GM21737 (cell line): ENCODE results near the gene CKMT1A.
"Not testable (repeated sequence)": the region's sequence is repeated elsewhere in the genome, so short reads cannot be mapped to it uniquely, and the experiment has no call there.

Experiments
- ATAC-seq: cut with Tn5 transposase; IDR thresholded peaks from one replicate; pipeline ENCODE4 v1.9.1; 2021; ENCODE audit warnings: mild to moderate bottlenecking, moderate library complexity; ENCODE audit not compliant: unreplicated experiment

CKMT1A gene

DNA sequence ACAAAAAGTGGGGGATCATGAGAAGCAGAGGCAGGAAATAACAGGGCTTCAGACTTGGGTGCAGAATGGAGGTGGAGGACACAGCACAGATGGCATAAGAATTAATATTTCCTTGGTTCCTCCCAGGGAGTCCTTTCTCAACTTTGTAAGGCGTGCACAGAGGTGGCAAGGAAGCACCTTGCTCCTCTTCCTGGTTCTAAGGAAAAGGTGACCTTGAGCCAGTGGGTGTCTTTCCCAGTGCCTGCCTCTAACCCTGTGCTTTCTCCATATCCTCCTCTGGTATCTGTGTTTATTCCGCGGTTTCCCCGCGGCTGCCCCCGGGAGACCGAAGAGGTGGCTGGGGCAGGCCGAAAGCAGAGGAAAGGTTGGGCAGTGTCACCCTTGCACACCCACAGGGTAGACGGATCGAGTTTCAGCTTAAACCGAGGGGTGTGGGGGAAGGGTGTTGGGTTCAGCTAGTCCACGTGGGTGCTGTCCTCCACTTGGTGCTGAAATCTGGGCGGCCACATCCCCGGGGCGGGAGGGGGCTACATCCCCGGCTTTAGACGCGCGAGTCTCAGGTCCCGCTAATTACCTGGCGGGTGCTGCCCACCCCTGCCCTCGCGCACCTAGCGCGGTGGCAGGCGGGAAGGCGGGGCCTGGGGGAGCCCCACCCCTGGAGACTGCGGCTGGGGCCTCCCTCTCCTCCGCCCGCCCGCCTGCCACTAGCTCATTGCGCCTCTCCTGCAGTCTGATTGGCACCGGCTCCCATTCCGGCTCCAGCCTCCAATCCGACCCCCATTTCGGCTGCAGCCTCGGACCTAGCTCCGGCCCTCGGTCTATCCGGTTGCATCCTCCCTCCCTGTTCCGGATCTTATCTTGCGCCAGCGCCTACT lies at the start of gene CKMT1A:
CKMT1A (plus strand) TSS at position 712 of the 875 bp plus-strand sequence. CDS start 192 bp downstream, outside the sequence.
- ATAC-seq = not testable (repeated sequence)

DNA sequence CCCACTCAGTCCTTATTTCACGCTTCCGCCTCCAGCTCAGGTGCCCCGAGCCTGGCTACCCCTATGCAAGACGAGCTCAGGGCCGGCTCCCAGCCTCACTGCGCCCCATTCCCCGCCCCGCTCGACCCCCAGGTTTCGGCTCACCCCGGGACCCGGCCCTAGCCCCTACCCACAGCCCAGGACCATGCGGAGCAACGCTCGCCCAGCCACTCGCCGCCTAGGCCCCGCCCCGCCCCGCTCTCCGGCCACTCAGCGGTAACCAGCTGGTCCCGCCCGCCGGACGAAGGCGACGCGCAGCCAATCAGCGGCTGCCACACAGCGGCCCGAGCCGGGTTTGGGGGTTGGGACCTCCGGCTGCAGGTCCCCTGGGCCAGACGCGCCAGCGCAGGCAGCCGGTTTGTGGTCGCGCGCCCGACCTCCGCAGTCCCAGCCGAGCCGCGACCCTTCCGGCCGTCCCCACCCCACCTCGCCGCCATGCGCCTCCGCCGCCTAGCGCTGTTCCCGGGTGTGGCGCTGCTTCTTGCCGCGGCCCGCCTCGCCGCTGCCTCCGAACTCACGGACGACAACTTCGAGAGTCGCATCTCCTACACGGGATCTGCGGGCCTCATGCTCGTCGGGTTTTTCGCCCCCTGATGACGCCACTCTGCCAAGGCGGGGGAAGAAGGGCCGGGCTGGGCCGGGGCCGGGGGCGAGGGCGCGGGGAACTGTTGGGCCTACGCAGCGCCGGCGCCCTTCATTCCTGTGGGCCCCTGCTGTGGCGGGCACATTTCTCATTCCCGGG lies 44.8 kb upstream of the CKMT1A start, which contains the start of gene CATSPER2:
CATSPER2 (minus strand) TSS at position 196 of the 781 bp plus-strand sequence. CDS start 783 bp downstream, outside the sequence.
- no peak for ATAC-seq

DNA sequence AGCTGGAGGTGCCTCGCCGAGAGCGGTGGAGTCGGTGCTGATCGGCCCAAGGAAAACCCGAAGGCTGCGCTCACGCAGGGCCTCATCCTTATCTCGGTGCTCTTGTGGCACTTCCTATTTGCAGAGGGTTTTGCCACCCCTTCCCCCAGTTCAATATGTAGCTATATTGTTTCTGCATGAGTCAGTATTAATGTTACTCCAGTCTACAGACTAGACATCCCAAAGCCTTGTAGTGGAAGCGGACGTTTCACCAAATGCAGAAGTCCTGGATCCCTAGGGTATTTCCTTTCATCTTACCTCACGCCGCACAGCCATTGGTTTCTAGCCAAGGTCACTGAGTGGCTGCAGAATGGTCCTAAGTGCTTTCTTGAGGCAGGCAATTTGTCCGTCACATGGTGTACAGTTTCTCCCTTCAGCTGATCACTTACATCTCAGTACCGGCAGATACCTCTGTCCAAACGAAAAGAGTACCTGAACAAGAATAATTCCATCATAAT lies 44.2 kb upstream of the CKMT1A start:
- not testable (repeated sequence) for ATAC-seq

DNA sequence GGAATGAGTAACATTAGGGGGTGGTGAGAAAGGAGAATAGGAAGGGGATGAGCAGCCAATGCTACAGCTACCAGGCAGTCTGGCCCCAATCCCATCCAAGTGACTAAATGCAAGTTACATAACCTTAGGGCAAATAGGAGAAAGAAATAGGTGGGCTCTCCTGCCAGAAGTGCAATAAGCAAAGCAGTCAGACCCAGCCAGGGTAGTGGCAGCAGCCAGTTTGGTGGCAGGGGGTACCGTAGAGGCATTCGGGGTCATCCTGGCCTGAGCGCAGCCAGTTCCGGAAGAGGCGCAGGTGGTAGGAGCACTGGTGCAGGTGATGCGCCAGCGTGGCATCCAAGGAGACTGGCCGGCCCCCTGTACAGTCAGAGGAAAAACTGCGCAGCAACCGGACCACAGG lies 33.9 kb upstream of the CKMT1A start:
- not testable (repeated sequence) for ATAC-seq

GRCh38 chr15:43662293-43662692 lies 31.4 kb upstream of the CKMT1A start:
- not testable (repeated sequence) for ATAC-seq

GRCh38 chr15:43663333-43663732 lies 30.3 kb upstream of the CKMT1A start:
- not testable (repeated sequence) for ATAC-seq

GRCh38 chr15:43666177-43666576 lies 27.5 kb upstream of the CKMT1A start:
- not testable (repeated sequence) for ATAC-seq

GRCh38 chr15:43674175-43674574 lies 19.5 kb upstream of the CKMT1A start:
- not testable (repeated sequence) for ATAC-seq

DNA sequence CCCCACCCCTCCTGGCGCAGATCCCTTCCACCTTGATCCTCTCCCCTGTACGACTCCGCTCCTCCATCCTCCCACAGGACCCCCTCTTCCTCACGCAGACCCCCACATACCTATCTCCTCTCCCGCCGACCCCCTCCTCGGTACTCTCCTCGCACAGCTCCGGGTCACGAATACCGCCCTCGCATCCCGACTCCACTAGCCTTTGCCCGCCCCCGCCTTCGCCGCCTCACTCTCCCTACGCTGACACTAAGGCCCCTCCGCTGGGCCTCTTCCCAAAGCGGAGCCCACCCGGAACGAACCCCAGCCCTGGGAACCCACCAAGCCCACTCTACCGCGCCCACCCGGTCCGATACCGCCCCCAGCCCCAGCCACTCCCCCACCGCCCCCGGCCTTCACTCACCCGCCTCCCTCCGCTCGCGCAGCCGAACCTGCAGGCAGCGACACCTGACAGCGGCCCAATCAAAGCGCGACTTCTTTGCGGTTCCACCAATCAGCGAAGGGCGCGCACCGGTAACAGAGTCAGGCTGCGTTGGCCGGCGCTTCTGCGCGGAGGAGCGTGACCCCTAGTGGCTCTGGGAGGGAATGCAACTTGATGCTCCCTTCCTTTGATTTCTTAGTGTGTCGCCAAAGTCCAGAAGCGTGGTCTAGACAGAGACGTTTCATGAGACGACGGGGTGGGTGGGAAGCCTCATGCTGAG lies 3.9 kb upstream of the CKMT1A start:
- peak; percentile 97 for ATAC-seq

DNA sequence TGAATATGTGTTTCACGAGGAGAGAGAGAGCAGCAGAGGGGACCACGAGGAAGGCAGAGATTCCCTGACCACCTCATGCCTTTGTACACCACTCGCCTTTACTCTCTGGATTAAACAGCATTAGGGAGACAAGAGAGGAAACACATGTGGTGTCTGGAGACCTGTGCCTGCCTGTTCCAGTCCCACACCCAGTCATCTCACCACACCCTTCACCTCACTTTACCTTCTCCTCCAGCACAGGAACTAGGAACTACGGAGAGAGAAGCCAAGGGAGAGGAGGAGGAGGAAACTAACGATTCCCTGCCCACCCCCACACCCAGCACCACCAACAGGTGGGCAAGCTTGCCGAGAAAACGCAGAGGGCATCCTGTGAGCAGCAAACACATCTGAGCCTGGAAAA lies 980 bp upstream of the CKMT1A start:
- not testable (repeated sequence) for ATAC-seq

- no peak for ATAC-seq
Measured at GRCh38 chr15:43702174-43702573, 8.5 kb downstream of the CKMT1A start.

DNA sequence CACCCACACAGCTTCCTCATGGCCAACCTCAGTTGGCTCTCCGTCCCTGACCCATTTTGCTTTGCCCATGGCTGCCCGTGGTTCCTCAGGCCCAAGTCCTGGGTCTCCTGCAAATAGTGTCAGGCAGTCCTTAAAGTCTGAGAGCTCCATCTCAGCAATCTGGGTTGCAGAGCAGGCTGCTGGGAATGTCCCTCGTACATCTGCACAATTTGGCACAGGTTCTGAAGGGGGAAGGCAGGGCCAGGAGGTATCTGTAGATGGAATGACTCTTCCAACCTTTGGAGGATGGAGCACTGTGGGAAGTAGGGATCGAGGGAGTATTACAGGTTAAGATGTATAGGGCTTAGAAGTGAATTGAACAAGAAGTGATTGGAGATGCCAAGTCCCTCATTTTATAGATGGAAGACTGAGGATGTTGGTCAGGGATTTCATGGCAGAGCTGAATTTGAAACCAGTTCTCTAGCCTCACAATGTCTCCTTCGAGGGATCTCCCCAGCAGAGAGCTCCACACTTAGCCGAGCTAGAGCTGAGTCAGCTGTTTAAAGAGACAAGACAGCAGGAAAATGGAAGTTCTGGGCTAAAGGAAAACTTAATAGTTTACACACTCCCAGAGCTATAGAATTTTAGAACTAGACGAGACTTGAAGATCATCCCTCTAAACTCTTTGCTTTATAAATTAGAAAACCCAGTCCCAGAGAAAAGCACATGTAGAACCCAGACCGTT lies 9.2 kb downstream of the CKMT1A start:
- no peak for ATAC-seq

GRCh38 chr15:43710431-43711131 lies 16.9 kb downstream of the CKMT1A start:
- not testable (repeated sequence) for ATAC-seq

GRCh38 chr15:43723151-43723550 lies 29.5 kb downstream of the CKMT1A start:
- no peak for ATAC-seq

- not testable (repeated sequence) for ATAC-seq
Measured at GRCh38 chr15:43726306-43726705, 32.6 kb downstream of the CKMT1A start.

DNA sequence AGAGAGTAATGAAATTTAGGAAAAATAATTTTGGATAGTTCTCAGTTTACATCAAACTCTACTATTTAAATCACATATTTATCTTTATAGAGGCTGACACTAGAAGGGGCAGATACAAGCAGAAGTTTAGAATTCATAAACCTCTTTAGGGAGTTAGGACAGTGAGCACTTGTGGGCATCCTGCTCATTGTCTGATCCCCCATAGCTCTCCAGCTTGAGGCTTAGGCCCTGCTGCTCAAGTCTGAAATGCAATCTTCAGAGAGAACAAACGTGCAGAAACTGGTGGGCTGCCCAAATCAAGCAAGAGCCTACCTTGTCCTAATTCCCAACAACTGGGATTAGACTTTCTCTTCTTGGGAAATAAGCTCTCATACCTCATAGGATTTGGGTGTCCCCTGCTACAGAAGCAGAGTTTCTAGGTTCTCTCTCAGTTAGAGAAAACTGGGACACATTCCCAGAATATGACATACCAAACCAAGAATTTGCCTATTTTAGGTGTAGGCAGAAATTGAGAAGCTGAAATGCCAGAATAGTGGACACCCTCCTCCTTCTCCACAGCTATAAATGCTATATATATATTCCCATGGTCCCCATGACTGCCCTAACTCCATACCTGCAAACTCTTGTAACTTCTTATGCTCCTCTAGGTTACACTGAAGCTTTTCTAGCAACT lies 34.5 kb downstream of the CKMT1A start:
- not testable (repeated sequence) for ATAC-seq

- no peak for ATAC-seq
Measured at GRCh38 chr15:43735416-43735815, 41.8 kb downstream of the CKMT1A start.

- ATAC-seq = peak; percentile 75
Measured at GRCh38 chr15:43746245-43746902, 52.7 kb downstream of the CKMT1A start, which contains the start of gene PDIA3. Gene PDIA3 (plus strand): TSS chr15:43746438. CDS start chr15:43746540, 102 bp downstream.
